GM20000 (cell line): ENCODE data around the gene CDH22.

Source experiments
- DNase-seq: peaks from one replicate; pipeline ENCODE4 v3.0.0; 2012; ENCODE audit warnings: low spot score
- TF ChIP-seq, protein P1 (sequence below): IDR thresholded peaks from 2 replicates; pipeline ENCODE4 v1.5.1; 2012; ENCODE audit warnings: mild to moderate bottlenecking, control low read depth; ENCODE audit errors: extremely low read depth, missing control alignments

Gene CDH22

DNA sequence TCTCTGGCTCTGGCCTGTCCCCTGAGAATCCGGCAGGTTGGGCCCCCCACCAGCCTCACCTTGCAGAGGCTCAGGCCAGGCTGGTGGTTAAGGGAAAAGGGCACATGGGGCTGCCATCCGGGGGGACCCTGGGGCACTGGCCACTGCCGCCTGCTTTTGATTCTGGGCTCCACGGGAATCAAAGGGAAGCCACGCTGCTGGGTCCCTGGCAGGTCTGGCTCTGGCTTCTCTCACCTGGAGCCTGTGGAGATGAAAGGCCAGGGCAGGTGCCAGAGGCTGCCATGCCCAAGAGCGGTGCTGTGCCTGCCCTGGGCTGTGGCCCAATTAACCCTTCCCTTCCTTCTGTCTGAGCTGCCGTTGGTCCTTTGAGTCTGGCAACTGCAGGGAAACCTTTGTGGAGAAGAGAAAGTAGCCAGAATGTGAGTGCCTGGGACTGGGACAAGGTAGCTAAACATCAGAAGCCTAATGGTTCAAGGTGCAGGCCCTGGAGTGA, 9.4 kb upstream of the CDH22 start:
- no peak for DNase-seq
- TF ChIP-seq, protein P1, sequence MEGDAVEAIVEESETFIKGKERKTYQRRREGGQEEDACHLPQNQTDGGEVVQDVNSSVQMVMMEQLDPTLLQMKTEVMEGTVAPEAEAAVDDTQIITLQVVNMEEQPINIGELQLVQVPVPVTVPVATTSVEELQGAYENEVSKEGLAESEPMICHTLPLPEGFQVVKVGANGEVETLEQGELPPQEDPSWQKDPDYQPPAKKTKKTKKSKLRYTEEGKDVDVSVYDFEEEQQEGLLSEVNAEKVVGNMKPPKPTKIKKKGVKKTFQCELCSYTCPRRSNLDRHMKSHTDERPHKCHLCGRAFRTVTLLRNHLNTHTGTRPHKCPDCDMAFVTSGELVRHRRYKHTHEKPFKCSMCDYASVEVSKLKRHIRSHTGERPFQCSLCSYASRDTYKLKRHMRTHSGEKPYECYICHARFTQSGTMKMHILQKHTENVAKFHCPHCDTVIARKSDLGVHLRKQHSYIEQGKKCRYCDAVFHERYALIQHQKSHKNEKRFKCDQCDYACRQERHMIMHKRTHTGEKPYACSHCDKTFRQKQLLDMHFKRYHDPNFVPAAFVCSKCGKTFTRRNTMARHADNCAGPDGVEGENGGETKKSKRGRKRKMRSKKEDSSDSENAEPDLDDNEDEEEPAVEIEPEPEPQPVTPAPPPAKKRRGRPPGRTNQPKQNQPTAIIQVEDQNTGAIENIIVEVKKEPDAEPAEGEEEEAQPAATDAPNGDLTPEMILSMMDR = no peak

DNA sequence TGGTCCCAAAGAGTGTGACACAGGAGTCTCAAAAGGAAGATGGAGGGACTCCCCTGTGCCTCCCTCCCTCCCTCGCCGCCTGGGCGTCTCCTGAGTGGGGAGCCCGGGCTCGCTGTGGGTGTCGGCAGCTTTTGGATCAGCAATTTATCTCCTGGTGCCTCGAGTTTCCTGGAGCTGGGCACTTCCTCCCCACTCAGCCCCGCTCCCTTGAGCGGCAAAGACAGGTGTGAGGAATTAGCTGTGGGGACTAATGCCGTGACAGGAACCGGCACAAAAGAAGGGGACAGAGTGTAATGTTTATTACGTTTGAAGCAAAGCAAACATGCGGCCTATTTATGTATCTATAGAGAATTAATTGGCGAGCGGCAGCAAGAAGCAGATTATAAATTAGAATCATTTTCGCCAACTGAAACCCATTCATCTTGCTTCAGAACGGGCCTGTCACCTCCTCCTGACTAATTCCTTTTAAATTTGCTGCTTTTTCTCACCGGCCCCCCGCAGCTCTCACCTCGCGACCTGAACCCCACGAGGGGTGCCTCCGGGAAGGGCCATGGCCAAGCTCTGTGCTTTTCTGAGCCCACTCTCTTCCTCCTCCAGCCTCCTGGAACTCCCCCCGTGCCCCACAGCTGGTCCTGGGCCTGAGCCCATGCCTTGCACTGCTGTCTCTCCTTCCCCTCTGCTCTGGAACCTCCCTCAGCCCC, 8.8 kb upstream of the CDH22 start:
- TF ChIP-seq, protein P1 = no peak
- no peak for DNase-seq

- TF ChIP-seq, protein P1 = no peak
- no peak for DNase-seq
Observed at GRCh38 chr20:46315311-46315710, 7.0 kb upstream of the CDH22 start.

DNA sequence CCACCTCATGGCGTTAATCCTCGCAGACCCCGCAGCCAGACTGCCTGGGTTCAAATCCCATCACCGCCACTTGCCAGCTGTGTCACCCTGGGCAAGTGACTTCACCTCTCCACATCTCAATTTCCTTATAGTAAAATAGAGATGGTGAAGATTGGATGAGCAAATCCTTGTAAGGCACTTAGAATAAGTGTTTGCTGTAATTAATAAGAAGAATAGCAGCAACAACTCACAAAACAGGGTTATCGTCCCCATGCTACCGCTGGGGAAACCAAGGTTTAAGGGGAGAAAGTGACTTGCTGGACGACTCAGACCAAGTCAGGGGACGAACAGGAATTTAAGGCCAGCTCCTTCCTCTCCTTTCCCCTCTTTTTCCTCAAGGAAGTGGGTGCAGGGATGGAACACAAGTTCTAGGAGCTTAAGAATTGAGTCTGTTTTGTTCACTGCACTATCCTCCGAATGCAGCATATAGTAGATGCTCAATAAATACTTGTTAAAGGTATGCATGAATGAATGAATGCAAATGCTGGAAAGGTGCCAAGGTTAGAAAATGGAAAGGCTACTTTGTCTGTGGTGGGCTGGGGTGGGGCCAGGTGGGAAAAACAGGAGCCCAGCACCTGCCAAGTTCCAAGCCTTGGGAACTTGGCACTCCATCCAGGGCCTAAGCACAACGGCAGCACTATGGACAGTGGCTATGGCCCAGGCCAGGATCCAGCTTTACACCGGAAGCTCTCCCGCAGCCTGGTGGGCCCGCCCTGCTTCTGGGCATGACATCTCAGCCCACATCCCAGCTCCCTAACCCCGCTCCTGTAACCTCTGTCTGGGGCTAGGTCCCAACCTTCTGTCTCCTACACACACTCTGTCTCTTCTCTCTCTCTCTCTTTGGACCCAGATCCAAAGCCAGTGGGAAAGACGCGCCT, 4.9 kb upstream of the CDH22 start:
- no peak for DNase-seq
- TF ChIP-seq, protein P1 = no peak

DNA sequence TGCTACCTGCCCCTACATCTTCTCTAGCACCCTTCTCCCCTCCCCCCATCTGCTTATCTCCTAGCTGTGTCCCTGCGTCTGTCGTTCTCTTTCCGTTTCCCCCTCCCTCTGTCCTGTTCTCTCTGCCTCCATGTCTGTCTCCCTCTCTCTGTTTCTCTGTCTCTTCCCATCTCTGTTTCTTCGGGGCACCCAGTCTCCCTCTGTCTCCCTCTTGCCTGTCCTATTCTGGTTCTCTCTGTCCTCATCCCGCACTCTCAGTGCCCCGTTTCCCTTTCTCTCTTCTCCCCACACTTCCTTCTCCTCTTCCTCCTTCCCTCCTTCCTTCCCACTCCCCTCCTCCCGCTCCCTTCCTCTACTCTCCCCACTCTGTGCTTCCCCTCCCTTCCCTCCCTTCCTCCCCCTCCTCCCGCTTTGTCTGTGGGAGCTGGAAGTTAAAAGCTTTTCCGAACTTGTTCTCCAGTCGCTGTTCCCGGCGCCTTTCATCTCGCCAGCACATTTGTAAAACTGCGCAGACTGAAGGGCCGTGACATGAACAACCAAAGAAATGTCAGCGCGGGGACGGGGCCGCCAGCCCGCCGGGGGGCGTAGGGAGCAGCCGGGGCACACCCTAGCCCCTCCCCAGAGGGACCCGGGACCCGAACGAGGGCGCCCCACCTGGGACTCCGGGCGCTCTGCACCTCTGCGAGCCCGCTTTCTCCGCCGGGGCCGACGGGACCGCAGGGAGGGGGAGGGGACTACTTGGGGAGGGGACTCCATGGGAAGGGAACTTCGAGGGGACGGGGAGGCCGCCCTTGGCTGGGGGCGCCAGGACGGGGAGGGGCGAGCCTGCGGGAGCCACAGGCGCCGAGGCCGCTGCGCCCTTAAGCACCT, 4.0 kb upstream of the CDH22 start:
- TF ChIP-seq, protein P1 = no peak
- no peak for DNase-seq

DNA sequence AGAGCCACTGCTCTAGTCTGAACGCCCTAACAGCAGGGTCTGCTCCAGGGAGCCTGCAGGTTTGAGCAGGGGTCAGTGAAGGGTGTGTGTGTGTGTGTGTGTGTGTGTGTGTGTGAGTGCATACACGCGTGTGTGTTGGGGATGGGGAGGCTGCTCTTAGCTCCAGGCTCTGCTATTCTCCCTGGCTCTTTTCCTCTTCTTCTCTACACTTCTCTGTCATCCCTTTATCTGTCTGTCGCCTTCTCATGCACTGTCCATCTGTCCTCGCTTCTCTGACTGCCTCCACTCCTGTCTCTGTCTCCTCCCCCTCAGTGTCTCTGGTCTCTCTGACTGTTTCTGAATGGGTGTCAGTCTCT, 3.4 kb upstream of the CDH22 start:
- TF ChIP-seq, protein P1 = no peak
- DNase-seq = peak; percentile 25
